ENCODE data around the gene FOXJ1. TPM values are rescaled to one million over a fixed set of nuclear protein-coding genes. Genes with fewer than 3 reads are reported as not detected.

FOXJ1 gene
- total RNA-seq, 1 donor from 2014 or later = not detected

DNA sequence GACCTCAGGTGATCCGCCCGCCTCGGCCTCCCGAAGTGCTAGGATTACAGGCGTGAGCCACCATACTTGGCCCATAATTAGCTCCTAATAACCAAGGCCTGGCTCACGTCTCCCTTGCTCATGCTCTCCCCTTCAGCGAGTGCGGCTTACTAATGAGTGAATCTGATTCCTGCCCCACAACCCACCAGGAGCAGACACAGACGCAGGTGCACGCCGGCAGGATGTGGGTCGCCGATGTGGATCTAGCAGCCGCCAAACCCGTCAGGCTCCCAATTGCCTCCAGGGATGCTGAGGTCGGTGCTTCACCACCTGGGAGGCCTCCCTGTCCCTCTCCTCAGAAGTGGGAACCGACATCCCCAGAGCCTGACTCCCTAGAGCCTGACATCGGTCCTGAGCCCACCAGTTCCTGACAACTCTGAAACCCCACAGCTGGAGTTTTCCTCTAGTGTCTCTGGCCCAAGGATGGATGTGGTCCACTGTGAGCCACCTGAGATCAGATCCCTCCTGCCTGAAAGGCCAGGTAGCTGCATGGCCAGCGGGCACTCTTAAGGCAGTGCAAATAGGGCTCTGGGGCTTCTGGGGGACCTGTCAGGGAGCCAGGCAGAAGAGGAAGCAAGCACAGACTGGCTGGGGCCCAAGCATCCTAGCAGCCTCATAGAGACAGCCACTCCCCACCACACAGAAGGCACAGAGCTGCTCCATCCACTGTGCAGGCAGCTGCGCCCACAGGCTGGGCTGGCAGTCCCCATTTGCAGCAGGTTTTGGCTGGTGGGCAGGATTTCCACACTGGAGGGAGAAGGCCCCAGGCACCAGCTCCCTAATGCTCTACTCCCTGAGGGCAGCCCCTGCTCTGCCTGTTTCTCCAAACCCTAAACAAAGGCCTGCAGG, 48.3 kb downstream of the FOXJ1 start:
- no peak for DNase-seq (ENCODE audit: low read depth, low spot score)

DNA sequence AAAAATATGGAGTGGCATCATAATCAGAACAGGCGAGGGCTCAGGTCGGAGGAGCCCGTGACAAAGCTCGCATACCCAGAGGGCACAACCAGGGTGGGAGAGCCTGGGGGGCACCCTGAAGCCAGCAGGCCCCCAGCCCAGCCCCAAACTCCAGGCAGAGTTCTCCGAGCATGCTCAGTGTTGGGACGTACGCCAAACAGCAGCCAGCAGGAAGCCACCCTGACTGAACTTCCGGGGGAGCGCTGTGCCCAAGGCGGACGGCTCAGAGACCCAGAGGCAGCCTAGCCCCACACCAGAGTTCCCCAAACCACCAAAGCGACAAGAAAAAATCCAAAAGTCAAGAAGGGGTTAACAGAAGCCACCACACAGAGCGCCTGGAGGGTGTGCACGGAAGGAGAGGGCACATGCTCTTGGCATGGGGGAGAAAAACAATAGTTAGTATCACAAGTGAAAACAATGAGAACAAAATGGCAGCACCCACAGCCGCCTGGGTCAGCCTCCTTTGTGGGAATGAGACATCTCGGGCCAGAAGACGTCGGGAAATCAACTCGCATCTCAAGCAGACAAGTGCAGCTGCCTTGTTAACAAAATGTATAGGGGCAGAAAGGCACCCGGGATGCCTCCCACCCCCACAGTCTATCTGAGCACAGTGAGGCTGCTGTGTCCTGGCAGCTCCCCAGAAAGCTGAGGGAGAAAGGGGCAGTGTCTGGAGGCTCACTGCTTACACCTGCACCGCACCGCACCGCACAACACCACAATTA, 49.3 kb downstream of the FOXJ1 start:
- DNase-seq (ENCODE audit: low read depth, low spot score) = no peak

DNA sequence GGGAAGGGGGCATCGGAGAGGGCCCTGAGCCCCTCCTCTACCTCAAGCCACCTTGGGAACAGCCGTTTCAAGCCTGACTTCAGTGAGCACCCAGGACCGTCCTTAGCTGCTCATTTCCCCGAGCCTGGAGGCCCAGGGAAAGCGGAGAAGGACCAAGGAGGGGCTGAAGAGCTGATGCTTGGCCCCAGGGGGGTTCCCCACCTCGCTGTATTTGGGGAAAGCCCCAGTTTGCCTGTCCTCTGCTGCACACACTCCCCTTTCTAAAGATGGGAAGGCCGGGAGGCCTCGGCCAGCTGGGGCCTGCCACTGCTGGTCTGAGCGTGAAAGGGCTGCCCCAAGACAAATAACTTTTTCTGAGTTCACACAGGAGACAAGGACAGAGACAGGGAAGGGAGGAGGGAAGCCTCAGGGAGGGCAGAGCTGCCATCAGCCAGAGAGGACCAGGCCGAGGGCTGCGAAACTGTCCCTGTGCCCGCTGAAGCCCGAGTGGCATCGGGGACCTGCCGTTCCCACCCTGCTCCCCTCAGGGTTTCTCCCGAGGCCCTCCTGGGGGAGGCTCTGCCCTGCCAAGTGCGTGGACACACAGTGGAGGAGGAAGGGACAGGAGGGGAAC, 50.4 kb downstream of the FOXJ1 start:
- DNase-seq (ENCODE audit: low read depth, low spot score) = no peak

DNA sequence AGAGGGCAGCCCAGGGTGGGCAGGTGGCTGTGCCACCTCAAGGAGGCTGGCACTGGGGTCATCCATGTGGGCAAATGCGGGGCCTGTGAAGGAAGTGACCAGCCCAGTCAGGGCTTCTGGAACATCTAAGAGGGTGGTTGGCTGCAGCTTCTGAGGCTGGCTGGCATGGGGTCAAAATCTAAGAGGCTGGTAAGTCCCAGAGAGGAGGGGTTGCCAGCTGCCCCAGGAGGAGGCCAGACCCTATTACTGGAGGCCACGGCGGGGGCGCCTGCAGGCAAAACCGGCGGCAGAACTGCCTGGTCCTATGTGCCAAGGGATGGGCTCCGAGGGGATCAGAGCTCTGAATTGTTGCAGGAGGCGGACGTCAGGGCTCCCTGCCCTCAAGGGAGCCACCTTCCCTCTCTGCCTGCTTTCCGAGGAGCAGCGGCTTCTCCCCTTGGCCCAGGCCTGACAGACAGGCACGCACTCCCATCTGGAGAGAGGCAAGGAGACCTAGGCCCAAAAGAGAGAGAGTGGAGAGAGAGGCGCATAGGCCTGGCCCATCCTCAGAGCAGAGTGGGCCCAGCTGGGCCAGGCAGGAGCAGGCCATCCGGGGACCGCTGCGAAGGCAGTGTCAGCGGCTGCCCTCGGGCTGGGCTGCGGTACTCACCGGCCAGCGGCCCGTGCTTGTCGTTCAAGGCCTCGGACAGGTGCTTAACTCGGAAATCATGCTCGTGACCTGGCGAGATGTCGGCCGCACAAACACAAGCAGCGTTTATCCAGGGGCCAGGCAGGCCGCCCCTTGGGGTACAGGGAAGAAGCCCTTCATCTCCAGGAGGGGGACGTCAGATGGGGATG, 51.1 kb downstream of the FOXJ1 start:
- DNase-seq (ENCODE audit: low read depth, low spot score) = no peak

DNA sequence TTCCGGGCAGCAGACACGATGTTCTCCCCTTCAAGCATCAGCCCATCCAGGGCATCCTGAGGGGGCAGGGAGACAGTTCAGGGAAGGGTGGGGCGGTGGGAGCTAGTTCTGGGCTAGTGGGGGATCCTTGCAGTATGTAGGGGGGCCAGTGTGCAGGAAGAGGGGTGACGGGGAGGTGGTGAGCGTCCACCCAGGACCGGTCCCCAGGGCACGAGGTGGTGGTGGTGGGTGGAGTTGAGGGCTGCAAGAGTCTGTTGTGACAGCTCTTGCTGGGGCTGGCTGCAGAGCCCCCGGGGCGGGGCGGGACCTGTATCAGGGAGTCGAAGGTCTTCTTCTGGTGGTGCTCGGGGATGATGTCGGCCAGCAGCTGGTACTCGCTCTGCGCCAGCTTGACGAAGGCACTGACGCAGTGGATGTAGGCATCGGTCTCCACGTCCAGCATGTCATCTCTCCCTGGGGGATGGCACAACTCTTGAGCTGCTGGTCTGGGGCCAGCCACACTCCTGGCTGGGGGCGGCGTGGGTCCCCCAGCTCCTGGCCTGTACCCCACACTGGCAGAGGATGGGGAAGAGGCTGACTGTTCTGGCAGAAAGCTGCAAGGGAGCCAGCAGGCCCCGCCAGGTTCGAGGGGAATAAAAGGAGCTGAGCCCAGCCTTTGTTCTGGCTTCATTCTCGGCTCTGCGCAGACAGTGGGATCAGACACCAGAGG, 52.0 kb downstream of the FOXJ1 start:
- no peak for DNase-seq (ENCODE audit: low read depth, low spot score)

DNA sequence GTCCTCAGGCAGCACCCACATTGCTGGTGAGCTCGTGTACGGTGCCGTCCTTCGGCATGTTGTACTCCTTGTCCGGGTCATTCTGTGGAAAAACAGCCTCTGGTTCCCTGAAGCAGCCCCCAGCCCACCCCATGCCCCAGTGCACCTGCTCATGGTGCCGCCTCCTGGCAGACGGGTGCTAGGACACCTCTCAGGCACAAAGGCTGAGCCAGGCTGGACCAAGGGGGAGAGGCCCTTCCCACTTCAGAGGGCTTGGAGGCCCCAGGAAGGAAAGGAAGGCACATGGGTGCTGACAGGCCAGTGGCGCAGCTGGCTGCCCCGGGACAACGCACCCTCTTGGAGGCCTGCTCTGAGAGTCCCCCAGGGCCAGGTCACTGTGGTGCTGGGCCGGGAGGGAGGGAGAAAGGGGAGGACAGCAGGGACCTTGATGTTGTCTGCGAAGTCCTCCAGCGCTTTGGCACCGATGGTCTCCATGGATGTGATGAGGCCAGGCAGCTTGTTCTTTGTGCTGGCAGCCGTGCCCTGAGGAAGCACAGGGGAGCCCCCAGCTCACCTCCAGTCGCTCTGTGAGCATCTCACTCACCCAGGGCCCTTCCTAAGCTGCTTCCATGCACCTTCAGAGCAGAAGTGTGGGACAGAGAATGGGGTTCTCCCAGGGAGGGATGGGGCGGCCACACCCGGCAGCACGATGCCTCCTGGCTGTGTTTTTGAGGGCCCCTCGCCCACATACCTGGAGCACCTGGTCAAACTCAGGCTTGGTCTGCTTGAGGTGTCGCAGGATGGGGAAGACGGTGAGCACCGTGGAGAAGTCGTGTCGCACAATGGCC, 52.8 kb downstream of the FOXJ1 start:
- no peak for DNase-seq (ENCODE audit: low read depth, low spot score)

DNA sequence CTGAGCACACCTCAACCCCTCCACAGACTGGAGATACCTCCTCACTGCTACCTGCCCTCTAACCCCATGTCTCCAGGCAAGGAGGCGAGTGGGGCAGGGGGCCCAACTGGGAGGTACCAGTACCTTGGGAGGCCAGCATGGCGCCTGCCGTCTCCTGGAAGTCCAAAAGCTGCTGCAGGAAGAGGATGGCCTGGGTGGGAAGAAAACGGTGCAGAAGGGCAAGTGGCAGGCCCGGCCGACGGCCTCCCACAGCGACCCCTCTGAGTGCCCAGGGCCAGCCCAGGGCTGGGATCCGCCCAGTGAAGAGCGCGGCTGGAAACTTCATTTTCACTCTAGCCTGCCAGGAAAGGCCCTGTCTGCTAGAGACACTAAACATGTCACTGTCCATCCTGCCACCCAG, 53.5 kb downstream of the FOXJ1 start:
- no peak for DNase-seq (ENCODE audit: low read depth, low spot score)

DNA sequence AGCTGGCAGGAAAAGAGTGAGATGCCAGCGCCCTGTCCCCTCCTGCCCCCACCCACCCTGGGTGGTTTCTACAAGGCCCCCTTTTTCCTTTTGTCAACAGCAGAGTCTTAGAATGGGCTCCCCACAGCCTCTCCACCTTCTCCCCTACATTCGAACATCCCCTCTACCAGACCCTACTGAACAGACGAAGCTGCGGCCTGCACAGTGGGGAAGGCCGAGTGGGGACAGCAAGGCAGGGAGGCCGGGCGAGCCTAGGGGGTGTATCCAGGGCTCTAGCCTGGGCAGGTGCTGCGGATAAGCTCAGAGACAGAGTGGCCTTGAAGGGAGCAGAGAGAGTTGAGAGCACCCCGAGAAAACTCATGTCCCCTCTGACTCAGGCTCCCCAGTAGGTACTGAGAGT, 54.7 kb downstream of the FOXJ1 start:
- no peak for DNase-seq (ENCODE audit: low read depth, low spot score)

Other genes starting within 250 kb of the FOXJ1 start
- gene TRIM65, start 244.3 kb downstream of the FOXJ1 start, total RNA-seq = 32.2 and 32.6 TPM in 2 replicates
- 31.9 and 38.7 TPM in 2 replicates for gene MRPL38, start 236.4 kb downstream of the FOXJ1 start, total RNA-seq
- 6.9 and 10.4 TPM in 2 replicates for gene FBF1, start 200.2 kb downstream of the FOXJ1 start, total RNA-seq
- gene ACOX1, start 162.1 kb downstream of the FOXJ1 start, total RNA-seq = 65.8 and 75.8 TPM in 2 replicates
- gene TEN1, start 162.0 kb downstream of the FOXJ1 start, total RNA-seq = 16.3 and 25.8 TPM in 2 replicates
- gene CDK3, start 140.4 kb downstream of the FOXJ1 start, total RNA-seq = 1.1 and 1.2 TPM in 2 replicates
- gene EVPL, start 113.9 kb downstream of the FOXJ1 start, total RNA-seq = not detected in 2 replicates
- 35.2 and 44.1 TPM in 2 replicates for gene SRP68, start 68.7 kb downstream of the FOXJ1 start, total RNA-seq
- gene GALR2, start 66.5 kb downstream of the FOXJ1 start, total RNA-seq = 0.07 TPM in 1 of 2 replicates, not detected in the other
- not detected in 2 replicates for gene ZACN, start 62.1 kb downstream of the FOXJ1 start, total RNA-seq
- gene EXOC7, start 37.5 kb downstream of the FOXJ1 start, total RNA-seq = 82.1 and 89.1 TPM in 2 replicates
- 0.04 and 0.26 TPM in 2 replicates for gene RNF157, start 99.2 kb upstream of the FOXJ1 start, total RNA-seq
- gene UBALD2, start 124.1 kb upstream of the FOXJ1 start, total RNA-seq = 9.3 and 14.2 TPM in 2 replicates
- 1.8 and 4.4 TPM in 2 replicates for gene QRICH2, start 167.0 kb upstream of the FOXJ1 start, total RNA-seq
- gene PRPSAP1, start 212.7 kb upstream of the FOXJ1 start, total RNA-seq = 45.9 and 47.9 TPM in 2 replicates
- gene SPHK1, start 243.4 kb upstream of the FOXJ1 start, total RNA-seq = 120 and 180 TPM in 2 replicates